OCI-LY1 (cell line): ENCODE measurements around the gene CALHM1.

Experiments used
- H2AFZ ChIP-seq: fragments of 200-600 bp; sonication (generic), shearing (Covaris generic); 2 replicates; pipeline ENCODE4 v1.6.0; 2014; ENCODE audit warnings: antibody characterized with exemption, mild to moderate bottlenecking, low read length
- H3F3A ChIP-seq: fragments of 200-600 bp; sonication (generic), shearing (Covaris generic); 2 replicates; pipeline ENCODE4 v1.6.0; 2014; ENCODE audit warnings: mild to moderate bottlenecking, antibody characterized with exemption, low read length, moderate library complexity; ENCODE audit not compliant: insufficient read depth
- H3K27ac ChIP-seq: fragments of 200-600 bp; sonication (generic); 2 replicates; pipeline ENCODE4 v1.5.1; 2014; ENCODE audit warnings: low read length, mixed run types, mild to moderate bottlenecking, low read depth; ENCODE audit not compliant: poor library complexity, severe bottlenecking
- H3K27me3 ChIP-seq: fragments of 200-600 bp; sonication (generic); 2 replicates; pipeline ENCODE4 v1.6.0; 2014; ENCODE audit warnings: antibody characterized with exemption, mild to moderate bottlenecking, low read length, moderate library complexity; ENCODE audit not compliant: insufficient read depth
- H3K36me3 ChIP-seq: fragments of 200-600 bp; sonication (generic); 2 replicates; pipeline ENCODE4 v1.6.1; 2014; ENCODE audit warnings: mild to moderate bottlenecking, antibody characterized with exemption, low read length, moderate library complexity, mixed read lengths; ENCODE audit not compliant: insufficient read depth
- H3K4me1 ChIP-seq: fragments of 200-600 bp; sonication (generic); 2 replicates; pipeline ENCODE4 v1.5.1; 2014; ENCODE audit warnings: mild to moderate bottlenecking, low read length, moderate library complexity; ENCODE audit not compliant: insufficient read depth, severe bottlenecking
- H3K4me2 ChIP-seq: fragments of 200-600 bp; sonication (generic), shearing (Covaris generic); 2 replicates; pipeline ENCODE4 v1.6.1; 2014; ENCODE audit warnings: low read length
- H3K4me3 ChIP-seq: fragments of 200-600 bp; sonication (generic); 2 replicates; pipeline ENCODE4 v1.5.1; 2014; ENCODE audit warnings: low read length, low read depth, mild to moderate bottlenecking, mixed read lengths; ENCODE audit not compliant: poor library complexity, severe bottlenecking
- H3K79me2 ChIP-seq: fragments of 200-600 bp; shearing (Covaris generic); 2 replicates; pipeline ENCODE4 v1.6.1; 2016; ENCODE audit warnings: mixed run types, low read length, mixed read lengths; ENCODE audit not compliant: insufficient read depth
- H3K9ac ChIP-seq: fragments of 200-600 bp; sonication (generic), shearing (Covaris generic); 2 replicates; pipeline ENCODE4 v1.6.1; 2014; ENCODE audit warnings: mild to moderate bottlenecking, low read length, mixed read lengths
- H3K9me2 ChIP-seq: fragments of 200-600 bp; sonication (generic), shearing (Covaris generic); 2 replicates; pipeline ENCODE4 v1.6.1; 2014; ENCODE audit warnings: low read depth, mild to moderate bottlenecking, low read length, mixed read lengths
- H3K9me3 ChIP-seq: fragments of 200-600 bp; shearing (Covaris generic); 2 replicates; pipeline ENCODE4 v1.6.1; 2014; ENCODE audit warnings: low read length, mixed read lengths
- H4K20me1 ChIP-seq: fragments of 200-600 bp; sonication (generic), shearing (Covaris generic); 2 replicates; pipeline ENCODE4 v1.6.0; 2016; ENCODE audit warnings: mild to moderate bottlenecking, low read length; ENCODE audit not compliant: insufficient read depth
- EZH2 ChIP-seq: fragments of 200-600 bp; sonication (generic), shearing (Covaris generic); IDR thresholded peaks from 2 replicates; pipeline ENCODE4 v1.8.0; 2017; ENCODE audit warnings: borderline replicate concordance, mixed run types, mild to moderate bottlenecking, antibody characterized with exemption, low read length, moderate library complexity, mixed read lengths
- TF ChIP-seq, protein P1 (sequence below): fragments of 200-600 bp; sonication (generic), shearing (Covaris generic); IDR thresholded peaks from 2 replicates; pipeline ENCODE4 v1.5.1; 2017; ENCODE audit warnings: mild to moderate bottlenecking, antibody characterized with exemption, low read length, moderate library complexity, mixed read lengths

Gene CALHM1

DNA sequence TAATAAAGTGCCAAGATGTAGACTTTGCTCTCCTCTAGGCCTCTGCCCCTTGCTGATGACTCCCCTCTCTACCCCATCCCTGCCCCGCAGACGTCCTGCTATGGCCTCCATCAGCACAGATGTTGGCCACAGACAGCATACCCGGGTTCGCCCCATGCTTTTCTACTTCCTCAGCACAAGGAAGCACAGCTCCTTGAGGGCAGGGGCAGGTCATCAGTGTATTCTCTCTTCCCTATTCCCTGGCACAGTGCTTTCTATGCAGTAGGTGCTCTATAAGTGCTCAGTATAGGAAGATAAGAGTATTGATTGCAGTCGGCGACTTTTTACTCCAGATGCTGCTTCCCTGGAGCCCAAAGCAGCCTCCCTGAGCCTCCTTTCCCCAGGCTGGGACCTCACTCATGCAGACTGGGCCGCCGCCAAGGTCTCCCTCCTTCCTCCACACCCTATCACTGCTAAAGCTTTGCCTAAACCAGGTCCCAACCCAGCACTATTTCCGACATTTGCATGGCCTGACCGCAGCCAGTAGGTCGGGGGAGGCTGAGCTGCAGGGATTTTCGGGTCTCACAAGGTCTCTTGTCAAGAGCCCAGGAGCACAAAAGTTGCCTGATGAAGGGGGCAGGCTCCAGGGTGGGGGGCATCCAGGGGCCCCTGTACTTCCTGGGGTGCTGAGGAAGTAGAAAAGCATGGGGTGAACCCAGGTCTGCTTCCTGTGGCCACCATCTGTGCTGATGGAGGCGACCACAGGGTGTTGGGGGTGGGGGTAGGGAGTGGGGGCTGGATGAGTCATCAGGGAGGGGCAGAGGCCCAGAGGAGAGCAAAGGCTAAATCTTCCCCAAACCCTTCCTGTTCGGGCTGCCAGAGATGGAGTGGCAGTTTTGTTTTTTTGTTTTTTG is 12.3 kb upstream of the CALHM1 start:
- Histone ChIP-seq H2AFZ (no peak overlapping the region), H3K27ac (peak overlapping the region; percentile 91), H3K79me2 (no peaks in the 10 kb centered on the region), H3K4me3 (peak overlapping the region; percentile 40), H4K20me1 (no peaks in the 10 kb centered on the region), H3K27me3 (no peaks in the 10 kb centered on the region), H3K9ac (peak overlapping the region; percentile 55; the same call in 1 of the 2 replicates), H3K4me1 (peaks cover 46% of the 10 kb centered on the region), H3K36me3 (no peaks in the 10 kb centered on the region), H3K9me3 (no peaks in the 10 kb centered on the region), H3F3A (no peaks in the 10 kb centered on the region), H3K9me2 (no peaks in the 10 kb centered on the region), H3K4me2 (peak overlapping the region; percentile 55)
- TF ChIP-seq, protein P1, sequence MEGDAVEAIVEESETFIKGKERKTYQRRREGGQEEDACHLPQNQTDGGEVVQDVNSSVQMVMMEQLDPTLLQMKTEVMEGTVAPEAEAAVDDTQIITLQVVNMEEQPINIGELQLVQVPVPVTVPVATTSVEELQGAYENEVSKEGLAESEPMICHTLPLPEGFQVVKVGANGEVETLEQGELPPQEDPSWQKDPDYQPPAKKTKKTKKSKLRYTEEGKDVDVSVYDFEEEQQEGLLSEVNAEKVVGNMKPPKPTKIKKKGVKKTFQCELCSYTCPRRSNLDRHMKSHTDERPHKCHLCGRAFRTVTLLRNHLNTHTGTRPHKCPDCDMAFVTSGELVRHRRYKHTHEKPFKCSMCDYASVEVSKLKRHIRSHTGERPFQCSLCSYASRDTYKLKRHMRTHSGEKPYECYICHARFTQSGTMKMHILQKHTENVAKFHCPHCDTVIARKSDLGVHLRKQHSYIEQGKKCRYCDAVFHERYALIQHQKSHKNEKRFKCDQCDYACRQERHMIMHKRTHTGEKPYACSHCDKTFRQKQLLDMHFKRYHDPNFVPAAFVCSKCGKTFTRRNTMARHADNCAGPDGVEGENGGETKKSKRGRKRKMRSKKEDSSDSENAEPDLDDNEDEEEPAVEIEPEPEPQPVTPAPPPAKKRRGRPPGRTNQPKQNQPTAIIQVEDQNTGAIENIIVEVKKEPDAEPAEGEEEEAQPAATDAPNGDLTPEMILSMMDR, result no peak
- TF ChIP-seq EZH2, result no peak

DNA sequence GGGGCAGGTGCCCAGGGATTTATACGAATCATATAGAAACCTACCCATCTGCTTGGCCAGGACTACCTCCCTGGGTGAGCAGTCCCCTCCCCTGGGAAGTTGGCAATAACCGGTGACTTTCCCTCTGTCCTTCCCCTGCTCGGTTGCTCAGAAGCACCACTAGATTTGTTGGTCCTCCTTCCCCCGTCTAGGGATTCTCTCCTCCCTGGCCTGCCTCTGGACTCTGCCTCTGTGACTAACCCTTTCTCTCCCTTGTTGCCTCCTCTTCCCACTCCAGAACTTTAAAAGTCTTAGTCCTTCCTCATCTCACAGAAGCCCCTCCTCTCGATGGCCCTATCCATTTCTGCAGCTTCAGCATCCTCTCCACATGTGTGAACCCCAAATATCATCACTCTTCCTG is 10.5 kb upstream of the CALHM1 start:
- Histone ChIP-seq H3K9me3 (no peaks in the 10 kb centered on the region), H3K79me2 (no peaks in the 10 kb centered on the region), H3K4me2 (no peak overlapping the region), H2AFZ (no peak overlapping the region), H3K36me3 (no peaks in the 10 kb centered on the region), H3K9ac (no peak overlapping the region), H3K9me2 (no peaks in the 10 kb centered on the region), H3K27me3 (no peaks in the 10 kb centered on the region), H4K20me1 (no peaks in the 10 kb centered on the region), H3K27ac (peak overlapping the region; percentile 51), H3K4me1 (peaks cover 55% of the 10 kb centered on the region), H3F3A (no peaks in the 10 kb centered on the region), H3K4me3 (no peak overlapping the region)
- no peak for TF ChIP-seq EZH2
- TF ChIP-seq, protein P1, result no peak

DNA sequence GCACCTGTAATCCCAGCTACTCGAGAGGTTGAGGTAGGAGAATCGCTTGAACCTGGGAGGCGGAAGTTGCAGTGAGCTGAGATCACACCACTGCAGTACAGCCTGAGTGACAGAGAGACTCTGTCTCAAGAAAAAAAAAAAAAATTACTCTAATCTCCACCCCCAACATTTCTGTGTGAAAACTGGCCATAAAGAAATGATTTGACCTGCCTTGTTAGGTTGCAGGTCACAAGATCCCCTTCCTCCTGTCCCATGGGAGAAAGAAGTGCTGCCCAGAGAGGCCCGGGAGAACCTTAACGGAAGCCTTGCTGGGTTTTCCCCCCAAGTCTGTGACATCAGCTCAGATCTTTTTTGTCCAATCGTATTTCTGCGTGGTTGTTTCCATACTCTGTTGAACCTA is 8.7 kb upstream of the CALHM1 start:
- no peak for TF ChIP-seq EZH2
- TF ChIP-seq, protein P1, result no peak
- no peaks in the 10 kb centered on the region for H3K9me3 ChIP-seq
- peak overlapping the region; percentile 21; the same call in 1 of the 2 replicates for H3K4me2 ChIP-seq
- no peaks in the 10 kb centered on the region for H3K79me2 ChIP-seq
- H4K20me1 ChIP-seq, result no peaks in the 10 kb centered on the region
- H3K27ac ChIP-seq, result peak overlapping the region; percentile 85
- no peaks in the 10 kb centered on the region for H3K27me3 ChIP-seq
- no peaks in the 10 kb centered on the region for H3K9me2 ChIP-seq
- H2AFZ ChIP-seq, result peak overlapping the region; percentile 39; the same call in 1 of the 2 replicates
- peak overlapping the region; percentile 30; the same call in 1 of the 2 replicates for H3K9ac ChIP-seq
- no peaks in the 10 kb centered on the region for H3F3A ChIP-seq
- no peak overlapping the region for H3K4me3 ChIP-seq
- no peaks in the 10 kb centered on the region for H3K36me3 ChIP-seq
- peaks cover 50% of the 10 kb centered on the region for H3K4me1 ChIP-seq
